ENCODE data around the gene OR4C45. TPM values are rescaled to one million over a fixed set of nuclear protein-coding genes. Genes with fewer than 3 reads are reported as not detected.

Gene OR4C45
- total RNA-seq, 1 experiment from 2014 or later, result not detected

Other genes with a start within 250 kb of the OR4C45 start
- gene OR4C13, start 80.5 kb upstream of the OR4C45 start, total RNA-seq (2014; rRNA removed; shearing (Covaris generic)), result not detected in 2 replicates
- not detected in 2 replicates for gene OR4C12, start 50.3 kb upstream of the OR4C45 start, total RNA-seq (2014; rRNA removed; shearing (Covaris generic))